ENCODE measurements around the gene TEX51.

- no peak for TF ChIP-seq RFX5 (IDR thresholded peaks at IDR 0.05; ENCODE audit: low read depth, low read length)
- TF ChIP-seq MXI1 (IDR thresholded peaks at IDR 0.05; ENCODE audit: borderline replicate concordance, low read depth, low read length) = no peak
- TF ChIP-seq CTCF (conservative IDR thresholded peaks at IDR 0.05; ENCODE audit: low read depth, low read length) = no peak
- no peak for TF ChIP-seq RCOR1 (IDR thresholded peaks at IDR 0.05; ENCODE audit: insufficient replicate concordance, low read length)
- no peak for TF ChIP-seq USF2 (IDR thresholded peaks at IDR 0.05; ENCODE audit: low read depth, low read length)
- TF ChIP-seq POLR2A (IDR thresholded peaks at IDR 0.05; ENCODE audit: low read depth, low read length) = no peak
Measured at GRCh38 chr2:126896471-126896870, 2.2 kb upstream of the TEX51 start.

Data from IMR-90 (cell line).